ENCODE results near the gene SHISAL1.
"Not testable (repeated sequence)": the region's sequence is repeated elsewhere in the genome, so short reads cannot be mapped to it uniquely, and the experiment has no call there.

The SHISAL1 gene

GRCh38 chr22:44256556-44257485 lies 55.9 kb downstream of the SHISAL1 start:
- DNase-seq: no peak

DNA sequence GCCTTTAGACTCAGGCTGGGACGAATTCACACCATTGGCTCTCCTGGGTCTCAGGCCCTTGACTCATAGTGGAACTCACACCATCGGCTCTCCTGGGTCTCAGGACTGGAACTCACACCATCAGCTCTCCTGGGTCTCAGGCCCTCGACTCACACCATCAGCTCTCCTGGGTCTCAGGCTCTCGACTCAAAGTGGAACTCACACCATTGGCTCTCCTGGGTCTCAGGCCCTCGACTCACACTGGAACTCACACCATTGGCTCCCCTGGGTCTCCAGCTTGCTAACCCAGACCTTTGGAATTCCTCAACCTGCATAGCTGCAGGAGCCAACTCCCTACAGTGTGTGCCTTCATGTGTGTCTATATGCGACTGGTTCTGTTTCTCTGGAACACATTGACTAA lies 56.7 kb downstream of the SHISAL1 start:
- DNase-seq: no peak

DNA sequence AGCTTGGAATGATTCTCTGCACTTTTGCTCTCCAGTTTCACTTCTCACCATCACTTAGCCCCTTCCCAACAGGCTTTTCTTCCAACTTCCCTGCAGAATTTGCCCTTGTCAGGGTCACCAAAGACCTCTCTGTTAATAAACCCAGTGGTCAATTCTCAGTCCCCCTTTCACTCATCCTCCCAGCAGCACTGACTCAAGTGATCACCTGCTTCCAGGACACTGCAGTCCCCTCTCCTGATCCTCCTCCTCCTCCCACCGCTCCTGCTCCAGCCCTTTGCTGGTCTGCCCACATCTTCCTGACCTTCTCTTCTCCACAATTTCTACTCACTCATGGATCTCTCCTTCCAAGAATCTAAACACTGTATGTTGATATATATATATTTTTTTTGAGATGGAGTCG lies 57.9 kb downstream of the SHISAL1 start:
- no peak for DNase-seq

- no peak for DNase-seq
Measured at GRCh38 chr22:44249376-44250147, 63.2 kb downstream of the SHISAL1 start.

GRCh38 chr22:44248926-44249325 lies 63.8 kb downstream of the SHISAL1 start:
- no peak for DNase-seq

DNA sequence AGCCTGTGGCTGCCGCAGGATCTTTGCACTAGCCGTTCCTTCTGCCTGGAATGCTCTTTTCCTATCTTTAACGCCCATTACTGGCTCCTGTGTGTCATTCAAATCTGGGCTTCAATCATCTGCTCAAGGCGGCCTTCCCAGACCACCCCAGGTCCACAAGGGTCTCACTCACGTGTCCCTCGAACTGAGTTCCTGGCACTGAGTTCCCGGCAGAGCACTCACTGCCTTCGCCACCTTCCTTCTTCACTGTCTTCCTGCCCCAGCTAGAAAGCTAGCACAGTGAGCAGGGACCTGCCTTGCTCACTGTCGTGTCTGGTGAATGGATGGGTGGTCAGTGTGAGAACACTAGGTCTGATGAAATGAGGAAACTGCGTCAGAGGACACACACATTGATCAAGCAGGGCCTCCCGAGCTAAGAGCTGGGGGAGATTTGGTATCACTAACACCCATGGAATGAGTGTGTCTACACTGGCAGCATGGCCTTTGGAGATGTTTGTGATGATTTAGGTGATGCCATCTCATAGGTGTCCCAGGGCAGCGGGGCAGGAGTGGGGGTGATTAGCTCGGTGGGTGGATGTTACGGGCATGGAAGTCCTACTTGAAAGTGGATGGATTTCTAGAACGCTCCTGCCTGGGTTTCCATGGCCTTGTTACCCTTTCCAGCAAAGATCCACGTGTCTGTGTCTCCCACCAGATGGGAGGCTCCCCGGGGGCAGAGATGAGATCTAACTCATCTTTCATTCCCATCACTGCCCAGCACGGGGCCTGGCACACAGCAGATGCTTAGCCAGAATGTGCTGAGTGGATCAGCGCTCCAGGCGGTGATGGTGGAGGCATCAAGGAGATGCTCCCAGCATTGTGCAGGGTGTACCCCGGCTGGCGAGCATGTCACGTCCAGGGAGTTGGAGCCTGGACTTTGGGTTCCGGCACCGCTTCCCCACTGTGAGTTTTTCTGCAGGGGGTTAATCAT lies 64.5 kb downstream of the SHISAL1 start:
- DNase-seq: no peak

DNA sequence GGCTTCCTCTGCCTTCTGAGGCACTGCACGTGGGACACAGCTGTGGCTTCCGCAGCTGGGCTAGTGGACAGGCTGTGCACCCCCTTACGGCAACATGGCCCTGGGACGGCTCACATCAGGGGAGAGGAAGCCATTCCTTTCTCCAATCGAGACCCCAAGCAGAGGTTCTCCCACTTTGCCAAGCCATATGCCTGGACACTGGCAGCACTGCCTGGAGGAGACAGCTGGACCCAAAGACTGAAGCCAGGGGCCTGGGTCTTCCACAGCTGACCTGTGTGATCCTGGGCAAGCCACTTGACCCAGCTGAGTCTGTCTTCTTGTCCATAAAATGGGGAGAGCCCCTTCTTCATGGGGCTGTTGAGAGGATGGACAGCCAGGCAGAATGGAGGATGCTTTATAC lies 65.4 kb downstream of the SHISAL1 start:
- DNase-seq: no peak

- DNase-seq: no peak
Measured at GRCh38 chr22:44246615-44247326, 66.0 kb downstream of the SHISAL1 start.

DNA sequence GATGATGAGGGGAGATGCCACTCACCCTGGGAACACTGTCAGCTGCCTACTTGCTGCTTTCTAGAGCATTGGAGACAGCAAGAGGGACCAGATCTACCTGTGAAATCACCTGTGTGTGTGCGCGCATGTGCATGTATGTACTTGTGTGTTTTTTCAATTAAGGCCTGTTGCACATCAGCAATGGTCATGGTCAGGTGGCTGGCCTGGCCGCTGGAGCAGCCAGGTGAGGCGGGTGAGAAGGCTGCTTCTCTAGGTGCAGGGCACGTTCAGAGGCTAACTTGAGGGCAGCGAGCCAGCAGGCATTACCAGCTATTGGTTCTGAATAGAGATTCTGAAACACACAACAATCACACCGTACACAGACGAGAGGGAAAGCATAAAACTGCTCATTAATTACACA lies 66.9 kb downstream of the SHISAL1 start:
- DNase-seq: no peak

DNA sequence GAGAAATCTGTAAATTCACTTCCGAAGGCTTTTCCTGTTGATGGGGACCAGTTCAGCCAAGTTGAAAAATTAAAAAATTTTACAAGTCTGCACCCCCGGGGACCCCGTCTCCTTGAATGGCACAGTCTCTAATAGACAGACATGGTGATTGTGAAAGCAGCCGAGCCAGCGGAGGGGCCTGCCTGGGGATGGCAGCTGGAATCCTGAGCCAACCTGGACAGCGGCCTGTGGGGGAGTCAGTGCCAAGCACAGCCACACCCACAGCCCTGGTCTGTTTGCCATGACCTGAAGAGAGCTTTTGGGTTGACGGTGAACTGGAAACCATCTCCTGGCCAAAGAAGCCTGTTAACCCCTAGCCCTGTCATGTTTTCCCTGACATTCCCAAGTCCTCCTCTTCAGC lies 67.3 kb downstream of the SHISAL1 start:
- no peak for DNase-seq

DNA sequence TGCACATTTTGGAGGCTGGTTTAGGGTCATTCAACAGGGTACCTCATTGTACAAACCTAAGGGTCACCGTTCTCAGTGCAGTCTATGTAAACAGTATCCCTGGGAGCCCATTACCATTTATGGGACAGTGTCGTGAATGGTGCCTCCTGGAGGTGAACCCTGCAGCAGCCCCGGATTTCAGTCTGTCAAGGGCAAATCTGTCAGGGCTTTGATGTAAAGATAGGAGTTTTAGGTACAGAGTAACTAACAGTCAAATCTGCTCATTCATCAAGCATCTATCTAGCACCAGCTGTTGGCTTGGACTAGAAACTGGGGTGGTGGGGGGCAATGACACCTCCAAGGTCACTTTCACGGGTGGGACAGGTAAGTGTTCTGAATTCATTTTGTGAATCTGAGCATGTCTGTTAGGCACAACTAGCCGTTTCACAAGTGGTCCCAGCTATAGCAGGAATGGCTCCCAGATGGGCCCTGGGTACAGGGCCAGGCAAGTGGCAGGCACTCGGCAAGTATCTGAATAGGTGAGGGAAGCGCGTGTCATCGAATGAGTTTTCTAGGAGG lies 68.4 kb downstream of the SHISAL1 start:
- no peak for DNase-seq

GRCh38 chr22:44243761-44244160 lies 69.0 kb downstream of the SHISAL1 start:
- DNase-seq: no peak

GRCh38 chr22:44242946-44243724 lies 69.6 kb downstream of the SHISAL1 start:
- no peak for DNase-seq

DNA sequence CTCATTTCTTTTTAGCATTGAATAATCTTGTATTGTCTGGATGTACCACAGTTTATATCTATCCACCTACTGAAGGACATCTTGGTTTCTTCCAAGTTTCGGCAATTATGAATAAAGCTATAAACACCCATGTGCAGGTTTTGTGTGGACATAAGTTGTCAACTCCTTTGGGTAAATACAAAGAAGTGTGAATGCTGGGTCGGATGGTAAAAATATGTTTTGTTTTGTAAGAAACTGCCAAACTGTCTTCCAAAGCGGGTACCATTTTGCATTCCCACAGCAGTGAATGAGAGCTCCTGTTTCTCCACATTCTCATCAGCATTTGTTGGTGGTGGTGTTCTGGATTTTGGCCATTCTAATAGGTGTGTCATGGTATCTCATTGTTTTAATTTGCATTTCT lies 71.6 kb downstream of the SHISAL1 start:
- DNase-seq: not testable (repeated sequence)

DNA sequence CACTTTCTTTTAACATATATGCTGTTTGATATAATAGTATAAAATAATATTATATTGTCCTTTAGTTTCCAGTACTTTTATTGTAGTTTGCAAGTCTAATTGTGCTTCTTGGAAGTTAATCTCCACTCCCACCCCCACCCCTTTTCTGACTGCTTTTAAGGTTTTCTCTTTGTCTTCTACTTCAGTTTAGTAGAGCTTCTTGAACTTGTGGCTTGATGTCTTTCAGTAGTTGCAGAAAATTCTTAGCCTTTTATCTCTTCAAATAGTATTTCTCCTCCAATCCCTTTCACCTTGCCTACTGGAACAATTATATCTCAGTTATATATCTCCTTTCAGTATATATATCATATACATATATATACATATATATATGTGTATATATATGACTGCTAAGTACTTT lies 75.5 kb downstream of the SHISAL1 start:
- DNase-seq: no peak

DNA sequence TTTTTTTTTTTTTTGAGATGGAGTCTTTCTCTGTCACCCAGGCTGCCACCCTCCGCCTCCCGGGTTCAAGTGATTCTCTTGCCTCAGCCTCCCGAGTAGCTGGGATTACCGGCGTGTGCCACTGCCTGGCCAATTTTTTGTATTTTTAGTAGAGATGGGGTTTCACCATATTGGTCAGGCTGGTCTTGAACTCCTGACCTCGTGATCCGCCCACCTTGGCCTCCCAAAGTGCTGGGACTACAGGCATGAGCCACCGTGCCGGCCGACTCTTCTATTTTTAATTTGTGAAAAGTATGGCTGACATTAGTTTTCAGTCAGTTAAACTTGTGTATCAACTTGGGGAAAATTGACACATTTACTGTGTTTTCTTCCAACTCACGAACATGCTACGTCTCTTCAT lies 78.4 kb downstream of the SHISAL1 start:
- not testable (repeated sequence) for DNase-seq

GRCh38 chr22:44231233-44231632 lies 81.5 kb downstream of the SHISAL1 start:
- no peak for DNase-seq

- DNase-seq: no peak
Measured at GRCh38 chr22:44229809-44230208, 82.9 kb downstream of the SHISAL1 start.

- DNase-seq: no peak
Measured at GRCh38 chr22:44229331-44229730, 83.4 kb downstream of the SHISAL1 start.

GRCh38 chr22:44225812-44226211 lies 86.9 kb downstream of the SHISAL1 start:
- DNase-seq: no peak

- DNase-seq: no peak
Measured at GRCh38 chr22:44225091-44225689, 87.6 kb downstream of the SHISAL1 start.
